GM21717 (cell line): Measurements from ENCODE around the gene LIN28A.

ENCODE experiments used
- ATAC-seq: cut with Tn5 transposase; IDR thresholded peaks from one replicate; pipeline ENCODE4 v1.9.1; 2021; ENCODE audit warnings: mild to moderate bottlenecking, moderate library complexity; ENCODE audit not compliant: unreplicated experiment

The LIN28A gene

GRCh38 chr1:26431979-26432695 is 21.5 kb downstream of the LIN28A start, which contains the start of gene DHDDS:
DHDDS (plus strand) TSS chr1:26432321; CDS start chr1:26432946, 625 bp downstream.
- ATAC-seq, result peak; percentile 86

- no peak for ATAC-seq
Observed at GRCh38 chr1:26432793-26433192, 22.2 kb downstream of the LIN28A start.

GRCh38 chr1:26434161-26434752 is 23.6 kb downstream of the LIN28A start:
- no peak for ATAC-seq

DNA sequence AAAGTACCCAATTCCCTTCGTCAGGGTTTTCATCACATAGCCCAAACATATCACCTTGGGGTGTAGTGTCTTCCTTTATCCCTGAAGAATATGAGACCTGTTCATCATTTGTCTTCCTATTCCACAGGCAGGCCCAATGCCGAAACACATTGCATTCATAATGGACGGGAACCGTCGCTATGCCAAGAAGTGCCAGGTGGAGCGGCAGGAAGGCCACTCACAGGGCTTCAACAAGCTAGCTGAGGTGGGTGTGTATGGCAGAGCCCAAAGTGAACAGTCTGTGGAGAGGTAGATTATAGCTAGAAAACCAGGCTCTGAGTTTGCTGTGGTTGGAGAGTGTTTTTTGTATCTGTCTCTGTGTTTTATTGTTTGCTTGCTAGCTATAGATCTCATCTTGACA is 27.4 kb downstream of the LIN28A start:
- ATAC-seq, result no peak

DNA sequence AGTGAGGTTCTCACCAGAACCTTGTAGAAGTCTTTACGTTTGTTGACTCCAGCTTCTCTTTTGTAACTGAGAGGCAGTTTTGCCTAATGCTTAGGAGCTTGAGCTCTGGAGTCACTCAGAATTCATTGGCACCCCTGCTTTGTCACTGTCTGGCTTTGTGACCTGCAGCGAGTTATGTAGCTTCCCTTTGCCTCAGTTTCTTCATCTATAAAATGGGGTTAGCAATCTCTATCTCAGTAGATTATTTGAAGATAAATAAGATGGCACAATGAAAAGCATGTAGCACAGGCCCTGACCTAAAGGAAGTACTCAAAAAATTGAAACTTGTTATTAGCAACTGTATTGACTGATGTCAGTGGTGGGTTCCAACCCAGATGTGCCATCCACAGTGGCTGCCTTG is 29.6 kb downstream of the LIN28A start:
- ATAC-seq, result no peak

DNA sequence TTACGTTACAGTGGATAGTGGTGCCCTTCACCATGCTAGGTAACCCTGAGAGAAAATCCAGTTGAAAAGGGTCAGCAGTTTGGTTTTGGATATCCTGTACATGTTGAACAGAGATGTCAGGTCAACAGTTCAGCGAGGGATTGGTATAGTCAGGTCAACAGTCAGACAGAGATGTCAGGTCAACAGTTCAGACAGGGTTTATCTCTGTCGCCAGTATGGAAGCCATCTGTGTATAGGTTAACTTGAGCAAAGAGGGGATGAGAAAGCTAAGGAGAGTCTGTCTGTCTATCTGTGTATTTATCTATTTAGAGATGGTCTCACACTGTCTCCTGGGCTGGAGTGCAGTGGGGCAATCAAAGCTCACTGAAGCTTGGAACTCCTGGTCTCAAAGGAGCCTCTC is 39.3 kb downstream of the LIN28A start:
- no peak for ATAC-seq

DNA sequence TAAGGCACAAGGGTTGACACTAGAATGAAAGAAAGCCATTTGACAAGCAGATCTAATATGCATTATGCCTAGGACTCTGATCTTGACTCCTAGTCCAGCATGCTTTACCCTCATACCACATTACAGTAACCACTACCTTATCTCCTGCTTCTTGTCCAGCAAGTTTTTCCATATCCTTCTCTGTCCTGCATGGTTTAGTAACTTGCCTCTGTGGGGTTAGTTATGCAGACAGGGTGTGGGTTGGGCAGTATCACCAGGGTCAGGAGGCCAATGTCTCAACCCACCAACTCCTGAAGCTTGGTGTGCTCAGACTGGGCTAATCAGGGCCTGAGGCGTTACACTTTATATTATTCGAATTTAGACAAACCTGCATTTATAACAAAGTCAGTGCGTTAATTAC is 40.3 kb downstream of the LIN28A start:
- no peak for ATAC-seq

- no peak for ATAC-seq
Observed at GRCh38 chr1:26452459-26453183, 42.0 kb downstream of the LIN28A start.

GRCh38 chr1:26459148-26459547 is 48.5 kb downstream of the LIN28A start:
- no peak for ATAC-seq

DNA sequence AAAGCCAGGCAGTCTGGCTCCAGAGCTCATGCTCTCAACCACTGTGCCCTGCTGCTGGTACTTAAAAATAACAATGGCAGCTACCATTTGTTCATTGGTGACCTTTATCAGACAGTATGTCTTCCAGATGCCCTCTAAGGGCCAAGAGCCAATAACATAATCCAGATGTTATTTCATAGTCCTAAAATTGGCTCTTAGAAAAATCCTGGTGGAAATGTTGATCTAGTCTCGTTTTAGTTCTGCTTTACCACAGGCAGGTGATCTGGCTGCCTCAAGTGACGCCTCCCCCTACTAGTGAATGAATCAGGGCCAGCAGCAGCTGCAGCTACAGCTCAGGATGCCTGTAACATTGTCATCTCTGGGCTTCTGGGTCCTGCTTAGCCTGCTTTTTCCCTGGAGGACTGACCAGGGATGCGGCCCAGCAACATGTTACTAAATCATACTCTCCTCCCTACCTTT is 49.0 kb downstream of the LIN28A start:
- no peak for ATAC-seq

GRCh38 chr1:26468911-26469310 is 58.3 kb downstream of the LIN28A start:
- no peak for ATAC-seq

DNA sequence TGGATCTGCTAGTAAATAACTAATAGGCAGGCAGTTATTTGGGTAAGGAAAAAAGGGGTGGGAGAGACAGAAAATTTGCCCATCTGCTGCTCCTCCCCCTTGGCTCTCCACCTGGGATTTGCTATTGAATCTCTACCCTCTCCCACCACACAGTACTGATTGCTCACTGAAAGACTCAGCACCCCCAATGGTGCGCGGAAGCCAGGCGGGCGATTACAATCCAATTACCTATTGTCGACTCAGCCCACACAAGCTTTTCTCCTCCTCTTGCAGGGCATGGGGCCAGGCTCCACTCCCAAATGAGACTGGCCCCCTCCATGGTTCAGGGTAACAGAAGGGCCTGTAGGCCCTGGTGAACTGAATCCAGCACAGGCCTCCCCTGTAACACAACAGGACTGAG is 58.9 kb downstream of the LIN28A start:
- no peak for ATAC-seq

GRCh38 chr1:26470878-26471497 is 60.4 kb downstream of the LIN28A start:
- ATAC-seq, result no peak

GRCh38 chr1:26471498-26472319 is 61.1 kb downstream of the LIN28A start:
- peak; percentile 15 for ATAC-seq

GRCh38 chr1:26472320-26472900 is 61.8 kb downstream of the LIN28A start, which contains the start of gene HMGN2:
HMGN2 (plus strand) TSS chr1:26472440; CDS start chr1:26472613, 173 bp downstream.
- peak; percentile 54 for ATAC-seq

DNA sequence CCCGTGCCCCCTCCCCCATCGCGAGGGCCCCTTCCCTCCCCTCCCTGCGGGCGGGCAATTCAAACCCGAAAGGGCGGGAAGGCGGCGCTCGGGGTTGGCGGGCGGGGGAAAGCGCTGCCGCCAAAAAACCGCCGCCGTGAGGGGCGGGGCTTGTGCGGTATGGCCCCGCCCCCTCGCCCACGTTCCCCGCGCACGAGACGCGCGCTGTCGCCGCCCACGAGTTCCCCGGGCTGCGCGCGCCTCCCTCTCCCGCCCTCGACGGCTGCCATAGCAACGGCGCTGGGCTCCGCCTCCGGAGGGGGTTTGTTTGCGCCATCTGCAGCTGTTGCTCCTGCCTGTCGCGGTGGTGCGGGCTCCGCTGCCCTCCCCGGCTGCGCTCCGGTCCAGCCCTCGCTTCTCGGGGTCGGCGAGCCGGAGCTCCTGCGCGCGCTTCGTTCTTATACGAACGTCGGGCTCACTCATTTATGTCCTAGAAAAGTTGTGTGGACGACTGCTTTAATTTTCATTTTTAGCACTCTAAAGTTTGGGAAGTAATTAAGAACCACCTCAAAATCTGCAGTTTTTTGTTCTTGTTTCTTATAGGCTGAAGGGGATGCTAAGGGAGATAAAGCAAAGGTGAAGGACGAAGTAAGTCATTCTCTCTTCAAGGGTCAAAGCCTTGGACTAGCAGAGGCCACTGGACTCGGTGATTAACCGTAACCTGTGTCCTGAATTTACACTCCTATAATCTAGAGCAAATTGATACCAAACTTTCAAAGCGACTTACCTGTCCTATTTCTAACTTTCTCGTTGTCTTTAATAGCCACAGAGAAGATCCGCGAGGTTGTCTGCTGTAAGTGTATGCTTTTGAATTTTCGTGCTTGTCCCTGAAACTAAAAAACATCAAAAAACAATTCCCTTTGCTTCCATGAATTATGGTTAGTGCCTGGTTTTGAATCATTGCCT is 62.6 kb downstream of the LIN28A start:
- ATAC-seq, result peak; percentile 55

DNA sequence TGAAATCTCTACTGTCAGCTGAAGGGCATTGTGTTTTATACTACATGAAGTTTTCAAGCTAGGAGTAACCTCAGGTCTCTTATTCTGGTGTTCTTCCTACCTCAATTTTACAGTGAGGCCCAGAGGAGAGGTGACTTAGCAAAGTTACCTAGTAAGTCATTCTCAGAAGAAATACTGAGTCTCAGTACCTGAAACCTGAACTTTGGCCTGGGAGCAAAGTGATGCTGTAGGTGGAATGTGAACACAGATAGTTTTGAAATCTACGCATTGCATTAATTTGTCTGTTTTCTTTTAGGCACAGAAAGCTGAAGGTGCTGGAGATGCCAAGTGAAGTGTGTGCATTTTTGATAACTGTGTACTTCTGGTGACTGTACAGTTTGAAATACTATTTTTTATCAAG is 64.2 kb downstream of the LIN28A start:
- ATAC-seq, result no peak

- no peak for ATAC-seq
Observed at GRCh38 chr1:26475989-26476388, 65.4 kb downstream of the LIN28A start.

GRCh38 chr1:26476958-26477357 is 66.3 kb downstream of the LIN28A start:
- ATAC-seq, result no peak
